GM23338 (cell line): ENCODE data around the gene PIEZO2. TPM values are rescaled to one million over a fixed set of nuclear protein-coding genes. Genes with fewer than 3 reads are reported as not detected.

Experiments
- CREB1 ChIP-seq: fragments of 250-450 bp; sonication (Bioruptor Pico); IDR thresholded peaks from 2 replicates; pipeline ENCODE4 v1.5.0; 2020; ENCODE audit warnings: low read depth, mild to moderate bottlenecking, moderate library complexity
- POLR2AphosphoS5 ChIP-seq: IDR thresholded peaks from 2 replicates; pipeline ENCODE4 v1.6.1; 2016; ENCODE audit warnings: antibody characterized with exemption, low read depth
- ZNF114 ChIP-seq: fragments of 250-450 bp; sonication (Bioruptor Pico); IDR thresholded peaks from 2 replicates; pipeline ENCODE4 v1.5.0; 2020; ENCODE audit warnings: mild to moderate bottlenecking, moderate library complexity
- ZNF331 ChIP-seq: fragments of 250-450 bp; sonication (Bioruptor Pico); IDR thresholded peaks from 2 replicates; pipeline ENCODE4 v1.5.0; 2020; ENCODE audit warnings: low read depth, mild to moderate bottlenecking, moderate library complexity
- polyA plus RNA-seq: library from polyadenylated mRNA; unstranded; fragments of >200 nt; fragmentation: Nextera tagmentation; extraction: Ambion mirVana; gene quantifications from 2 replicates; pipeline ENCODE4 v1.2.1, GENCODE V29; 2016
- total RNA-seq: library from RNA; depleted of rRNA; stranded (reverse); fragments of >200 nt; shearing (Covaris generic); gene quantifications from 2 replicates; pipeline ENCODE4 v1.2.3, GENCODE V29; 2014
- TF ChIP-seq, protein P1 (sequence below): IDR thresholded peaks from one replicate; pipeline ENCODE4 v1.6.1; 2018; ENCODE audit warnings: antibody characterized with exemption; ENCODE audit not compliant: unreplicated experiment
- TF ChIP-seq, protein P2 (sequence below): fragments of 250-450 bp; sonication (Bioruptor Pico); IDR thresholded peaks from 2 replicates; pipeline ENCODE4 v1.5.0; 2020; ENCODE audit warnings: mild to moderate bottlenecking, moderate library complexity
- TF ChIP-seq, protein P3 (sequence below): IDR thresholded peaks from 2 replicates; pipeline ENCODE4 v1.6.1; 2016; ENCODE audit warnings: antibody characterized with exemption

The PIEZO2 gene
- total and polyA plus RNA-seq, 2 experiments from 2014 or later = 4.8 to 8.2 TPM

DNA sequence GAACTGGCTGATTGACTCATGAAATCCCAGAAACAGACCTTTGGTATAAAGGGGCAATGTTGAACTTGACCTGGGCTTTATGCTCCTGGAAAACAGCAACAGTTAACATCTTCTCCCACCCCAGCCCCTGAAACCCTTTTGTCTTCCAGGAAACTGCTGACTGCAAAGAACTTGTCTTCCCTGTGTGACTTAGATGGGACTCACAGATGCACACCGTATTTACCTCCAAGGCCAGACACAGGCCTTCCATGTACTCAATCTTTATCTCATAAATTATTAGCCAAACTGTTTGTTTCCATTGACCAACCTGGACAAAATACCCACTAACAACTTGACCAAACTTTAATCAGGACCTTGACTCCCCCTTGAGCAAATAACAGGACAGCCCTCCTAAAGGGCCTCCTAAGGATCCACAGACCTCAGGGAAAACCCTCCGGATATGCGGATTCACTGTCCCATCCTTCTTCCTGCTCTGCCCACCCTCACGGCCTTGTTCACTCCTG, 36.3 kb downstream of the PIEZO2 start (continued):
- TF ChIP-seq, protein P1, sequence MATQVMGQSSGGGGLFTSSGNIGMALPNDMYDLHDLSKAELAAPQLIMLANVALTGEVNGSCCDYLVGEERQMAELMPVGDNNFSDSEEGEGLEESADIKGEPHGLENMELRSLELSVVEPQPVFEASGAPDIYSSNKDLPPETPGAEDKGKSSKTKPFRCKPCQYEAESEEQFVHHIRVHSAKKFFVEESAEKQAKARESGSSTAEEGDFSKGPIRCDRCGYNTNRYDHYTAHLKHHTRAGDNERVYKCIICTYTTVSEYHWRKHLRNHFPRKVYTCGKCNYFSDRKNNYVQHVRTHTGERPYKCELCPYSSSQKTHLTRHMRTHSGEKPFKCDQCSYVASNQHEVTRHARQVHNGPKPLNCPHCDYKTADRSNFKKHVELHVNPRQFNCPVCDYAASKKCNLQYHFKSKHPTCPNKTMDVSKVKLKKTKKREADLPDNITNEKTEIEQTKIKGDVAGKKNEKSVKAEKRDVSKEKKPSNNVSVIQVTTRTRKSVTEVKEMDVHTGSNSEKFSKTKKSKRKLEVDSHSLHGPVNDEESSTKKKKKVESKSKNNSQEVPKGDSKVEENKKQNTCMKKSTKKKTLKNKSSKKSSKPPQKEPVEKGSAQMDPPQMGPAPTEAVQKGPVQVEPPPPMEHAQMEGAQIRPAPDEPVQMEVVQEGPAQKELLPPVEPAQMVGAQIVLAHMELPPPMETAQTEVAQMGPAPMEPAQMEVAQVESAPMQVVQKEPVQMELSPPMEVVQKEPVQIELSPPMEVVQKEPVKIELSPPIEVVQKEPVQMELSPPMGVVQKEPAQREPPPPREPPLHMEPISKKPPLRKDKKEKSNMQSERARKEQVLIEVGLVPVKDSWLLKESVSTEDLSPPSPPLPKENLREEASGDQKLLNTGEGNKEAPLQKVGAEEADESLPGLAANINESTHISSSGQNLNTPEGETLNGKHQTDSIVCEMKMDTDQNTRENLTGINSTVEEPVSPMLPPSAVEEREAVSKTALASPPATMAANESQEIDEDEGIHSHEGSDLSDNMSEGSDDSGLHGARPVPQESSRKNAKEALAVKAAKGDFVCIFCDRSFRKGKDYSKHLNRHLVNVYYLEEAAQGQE = no peak
- TF ChIP-seq ZNF331 (CRISPR knock-in tag) = no peak
- TF ChIP-seq POLR2AphosphoS5 = no peak
- no peak for TF ChIP-seq ZNF114
- TF ChIP-seq, protein P2, sequence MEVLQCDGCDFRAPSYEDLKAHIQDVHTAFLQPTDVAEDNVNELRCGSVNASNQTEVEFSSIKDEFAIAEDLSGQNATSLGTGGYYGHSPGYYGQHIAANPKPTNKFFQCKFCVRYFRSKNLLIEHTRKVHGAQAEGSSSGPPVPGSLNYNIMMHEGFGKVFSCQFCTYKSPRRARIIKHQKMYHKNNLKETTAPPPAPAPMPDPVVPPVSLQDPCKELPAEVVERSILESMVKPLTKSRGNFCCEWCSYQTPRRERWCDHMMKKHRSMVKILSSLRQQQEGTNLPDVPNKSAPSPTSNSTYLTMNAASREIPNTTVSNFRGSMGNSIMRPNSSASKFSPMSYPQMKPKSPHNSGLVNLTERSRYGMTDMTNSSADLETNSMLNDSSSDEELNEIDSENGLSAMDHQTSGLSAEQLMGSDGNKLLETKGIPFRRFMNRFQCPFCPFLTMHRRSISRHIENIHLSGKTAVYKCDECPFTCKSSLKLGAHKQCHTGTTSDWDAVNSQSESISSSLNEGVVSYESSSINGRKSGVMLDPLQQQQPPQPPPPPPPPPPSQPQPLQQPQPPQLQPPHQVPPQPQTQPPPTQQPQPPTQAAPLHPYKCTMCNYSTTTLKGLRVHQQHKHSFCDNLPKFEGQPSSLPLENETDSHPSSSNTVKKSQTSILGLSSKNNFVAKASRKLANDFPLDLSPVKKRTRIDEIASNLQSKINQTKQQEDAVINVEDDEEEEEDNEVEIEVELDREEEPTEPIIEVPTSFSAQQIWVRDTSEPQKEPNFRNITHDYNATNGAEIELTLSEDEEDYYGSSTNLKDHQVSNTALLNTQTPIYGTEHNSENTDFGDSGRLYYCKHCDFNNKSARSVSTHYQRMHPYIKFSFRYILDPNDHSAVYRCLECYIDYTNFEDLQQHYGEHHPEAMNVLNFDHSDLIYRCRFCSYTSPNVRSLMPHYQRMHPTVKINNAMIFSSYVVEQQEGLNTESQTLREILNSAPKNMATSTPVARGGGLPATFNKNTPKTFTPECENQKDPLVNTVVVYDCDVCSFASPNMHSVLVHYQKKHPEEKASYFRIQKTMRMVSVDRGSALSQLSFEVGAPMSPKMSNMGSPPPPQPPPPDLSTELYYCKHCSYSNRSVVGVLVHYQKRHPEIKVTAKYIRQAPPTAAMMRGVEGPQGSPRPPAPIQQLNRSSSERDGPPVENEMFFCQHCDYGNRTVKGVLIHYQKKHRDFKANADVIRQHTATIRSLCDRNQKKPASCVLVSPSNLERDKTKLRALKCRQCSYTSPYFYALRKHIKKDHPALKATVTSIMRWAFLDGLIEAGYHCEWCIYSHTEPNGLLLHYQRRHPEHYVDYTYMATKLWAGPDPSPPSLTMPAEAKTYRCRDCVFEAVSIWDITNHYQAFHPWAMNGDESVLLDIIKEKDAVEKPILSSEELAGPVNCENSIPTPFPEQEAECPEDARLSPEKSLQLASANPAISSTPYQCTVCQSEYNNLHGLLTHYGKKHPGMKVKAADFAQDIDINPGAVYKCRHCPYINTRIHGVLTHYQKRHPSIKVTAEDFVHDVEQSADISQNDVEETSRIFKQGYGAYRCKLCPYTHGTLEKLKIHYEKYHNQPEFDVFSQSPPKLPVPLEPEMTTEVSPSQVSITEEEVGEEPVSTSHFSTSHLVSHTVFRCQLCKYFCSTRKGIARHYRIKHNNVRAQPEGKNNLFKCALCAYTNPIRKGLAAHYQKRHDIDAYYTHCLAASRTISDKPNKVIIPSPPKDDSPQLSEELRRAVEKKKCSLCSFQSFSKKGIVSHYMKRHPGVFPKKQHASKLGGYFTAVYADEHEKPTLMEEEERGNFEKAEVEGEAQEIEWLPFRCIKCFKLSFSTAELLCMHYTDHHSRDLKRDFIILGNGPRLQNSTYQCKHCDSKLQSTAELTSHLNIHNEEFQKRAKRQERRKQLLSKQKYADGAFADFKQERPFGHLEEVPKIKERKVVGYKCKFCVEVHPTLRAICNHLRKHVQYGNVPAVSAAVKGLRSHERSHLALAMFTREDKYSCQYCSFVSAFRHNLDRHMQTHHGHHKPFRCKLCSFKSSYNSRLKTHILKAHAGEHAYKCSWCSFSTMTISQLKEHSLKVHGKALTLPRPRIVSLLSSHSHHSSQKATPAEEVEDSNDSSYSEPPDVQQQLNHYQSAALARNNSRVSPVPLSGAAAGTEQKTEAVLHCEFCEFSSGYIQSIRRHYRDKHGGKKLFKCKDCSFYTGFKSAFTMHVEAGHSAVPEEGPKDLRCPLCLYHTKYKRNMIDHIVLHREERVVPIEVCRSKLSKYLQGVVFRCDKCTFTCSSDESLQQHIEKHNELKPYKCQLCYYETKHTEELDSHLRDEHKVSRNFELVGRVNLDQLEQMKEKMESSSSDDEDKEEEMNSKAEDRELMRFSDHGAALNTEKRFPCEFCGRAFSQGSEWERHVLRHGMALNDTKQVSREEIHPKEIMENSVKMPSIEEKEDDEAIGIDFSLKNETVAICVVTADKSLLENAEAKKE (CRISPR knock-in tag) = no peak
- TF ChIP-seq CREB1 = no peak
- TF ChIP-seq, protein P3, sequence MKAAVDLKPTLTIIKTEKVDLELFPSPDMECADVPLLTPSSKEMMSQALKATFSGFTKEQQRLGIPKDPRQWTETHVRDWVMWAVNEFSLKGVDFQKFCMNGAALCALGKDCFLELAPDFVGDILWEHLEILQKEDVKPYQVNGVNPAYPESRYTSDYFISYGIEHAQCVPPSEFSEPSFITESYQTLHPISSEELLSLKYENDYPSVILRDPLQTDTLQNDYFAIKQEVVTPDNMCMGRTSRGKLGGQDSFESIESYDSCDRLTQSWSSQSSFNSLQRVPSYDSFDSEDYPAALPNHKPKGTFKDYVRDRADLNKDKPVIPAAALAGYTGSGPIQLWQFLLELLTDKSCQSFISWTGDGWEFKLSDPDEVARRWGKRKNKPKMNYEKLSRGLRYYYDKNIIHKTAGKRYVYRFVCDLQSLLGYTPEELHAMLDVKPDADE = no peak
